B cell (primary cell): ENCODE results near the gene HOXA2. TPM values are rescaled to one million over a fixed set of nuclear protein-coding genes. Genes with fewer than 3 reads are reported as not detected.

Experiments
- ATAC-seq: fragments of 200-7000 bp; cut with Tn5 transposase; one replicate; pipeline ENCODE4 v1.10.0; 2021; ENCODE audit warnings: low read depth, mild to moderate bottlenecking, moderate number of reproducible peaks, moderate library complexity
- CTCF ChIA-PET: fragments of 350-600 bp; sonication (Branson Sonifier 250); formaldehyde crosslinking; loops from one replicate; lab custom pipeline; 2021; ENCODE audit warnings: antibody characterized with exemption, inconsistent platforms; lab: Charles Lee
- POLR2A ChIA-PET: fragments of 350-600 bp; sonication (Branson Sonifier 250); formaldehyde crosslinking; loops from one replicate; lab custom pipeline; 2021; ENCODE audit warnings: antibody characterized with exemption; lab: Charles Lee
- DNase-seq: peaks from one replicate; pipeline ENCODE4 v3.0.0; 2013
- H2AFZ ChIP-seq: 2 replicates; pipeline ENCODE4 v1.6.1; 2012; ENCODE audit warnings: mild to moderate bottlenecking, low read depth, low read length; ENCODE audit not compliant: insufficient read depth, poor library complexity, severe bottlenecking
- H3K27ac ChIP-seq, 2 donors: 1 replicate in 1 of 2; 2 replicates in 1 of 2; pipeline ENCODE4 v1.5.1; 2012 to 2013; ENCODE audit warnings: low read length in 2 of 2, mild to moderate bottlenecking in 2 of 2, moderate library complexity in 1 of 2
- H3K27me3 ChIP-seq, 4 experiments: fragments of 200-600 bp in 1 of 4; sonication (generic) in 1 of 4; replicated peaks in 1 of 4; 1 replicate in 2 of 4; 2 replicates in 2 of 4; pipeline versions ENCODE4 v1.6.1 to v1.7.0; 2013 to 2016; ENCODE audit warnings: low read length in 3 of 4, mild to moderate bottlenecking in 2 of 4, mixed read lengths in 1 of 4, moderate library complexity in 1 of 4; ENCODE audit not compliant: insufficient read depth in 4 of 4, control insufficient read depth in 3 of 4; ENCODE audit errors: control extremely low read depth in 1 of 4
- H3K36me3 ChIP-seq, 2 experiments: replicated peaks in 1 of 2; 1 replicate in 1 of 2; 2 replicates in 1 of 2; pipeline versions ENCODE4 v1.6.1 to v1.7.1; 2013; ENCODE audit warnings: low read length in 1 of 2; ENCODE audit not compliant: insufficient read depth in 2 of 2, control insufficient read depth in 1 of 2; ENCODE audit errors: control extremely low read depth in 1 of 2, extremely low read depth in 1 of 2
- H3K4me1 ChIP-seq, 2 donors: fragments of 200-600 bp in 1 of 2; sonication (generic) in 1 of 2; 1 replicate in 1 of 2; 2 replicates in 1 of 2; pipeline versions ENCODE4 v1.5.1 to v1.6.1; 2013 to 2017; ENCODE audit warnings: low read length in 2 of 2; ENCODE audit not compliant: control insufficient read depth in 2 of 2, insufficient read depth in 2 of 2
- H3K4me2 ChIP-seq: replicated peaks from 2 replicates; pipeline ENCODE3; 2012; ENCODE audit warnings: mild to moderate bottlenecking, low read depth, low read length; ENCODE audit not compliant: poor library complexity, severe bottlenecking
- H3K4me3 ChIP-seq, 5 experiments: fragments of 200-600 bp in 1 of 5; sonication (generic) in 1 of 5; 1 replicate in 3 of 5; 2 replicates in 2 of 5; pipeline versions ENCODE4 v1.5.1 to v1.7.0; 2011 to 2016; ENCODE audit warnings: low read length in 4 of 5, mild to moderate bottlenecking in 4 of 5, low read depth in 2 of 5, control low read depth in 1 of 5, moderate library complexity in 1 of 5; ENCODE audit not compliant: insufficient read depth in 1 of 5; ENCODE audit errors: control extremely low read depth in 1 of 5, extremely low read depth in 1 of 5
- H3K79me2 ChIP-seq: fragments of 200-600 bp; sonication (generic); one replicate; pipeline ENCODE4 v1.6.0; 2016; ENCODE audit warnings: low read length; ENCODE audit not compliant: control insufficient read depth, insufficient read depth
- H3K9ac ChIP-seq: fragments of 200-600 bp; sonication (generic); 2 replicates; pipeline ENCODE4 v1.6.1; 2017; ENCODE audit warnings: mild to moderate bottlenecking, low read length, moderate library complexity
- H3K9me3 ChIP-seq, 3 donors: one replicate each; pipeline versions ENCODE4 v1.6.1 to v1.7.1; 2013; ENCODE audit warnings: low read length in 2 of 3; ENCODE audit not compliant: control insufficient read depth in 2 of 3, insufficient read depth in 1 of 3; ENCODE audit errors: control extremely low read depth in 1 of 3
- H4K20me1 ChIP-seq: 2 replicates; pipeline ENCODE4 v1.6.0; 2012; ENCODE audit warnings: mild to moderate bottlenecking, low read length; ENCODE audit not compliant: insufficient read depth, control insufficient read depth, poor library complexity, severe bottlenecking
- H3K27ac Mint-ChIP-seq: one replicate; pipeline ENCODE4 v1.8.0; 2021; ENCODE audit warnings: mixed read lengths
- H3K27me3 Mint-ChIP-seq: one replicate; pipeline ENCODE4 v1.8.0; 2021; ENCODE audit warnings: mixed read lengths
- H3K4me1 Mint-ChIP-seq: one replicate; pipeline ENCODE4 v1.8.0; 2021; ENCODE audit warnings: mixed read lengths
- H3K4me3 Mint-ChIP-seq: one replicate; pipeline ENCODE4 v1.8.0; 2021; ENCODE audit warnings: mixed read lengths
- H3K9me3 Mint-ChIP-seq: one replicate; pipeline ENCODE4 v1.8.0; 2022; ENCODE audit warnings: mixed read lengths; ENCODE audit not compliant: insufficient read depth
- CTCF ChIP-seq: fragments of 200-600 bp; IDR thresholded peaks from one replicate; pipeline ENCODE4 v1.8.0; 2022; ENCODE audit warnings: antibody characterized with exemption, mild to moderate bottlenecking
- EZH2 ChIP-seq: IDR thresholded peaks from 2 replicates; pipeline ENCODE4 v1.6.1; 2012; ENCODE audit warnings: borderline replicate concordance, low read depth, mild to moderate bottlenecking, moderate library complexity, low read length; ENCODE audit not compliant: insufficient read depth, poor library complexity, severe bottlenecking
- WGBS: methylation state at CpG from one replicate; pipeline ENCODE4 v1.1.5; 2013; ENCODE audit warnings: missing lambda C conversion rate; ENCODE audit not compliant: insufficient coverage; 5-methylcytosine and 5-hydroxymethylcytosine counted together
- intact Hi-C: fragments of 100-400 bp; cut with micrococcal nuclease; formaldehyde crosslinking; loops from one replicate; pipeline ENCODE4 v1.10.0; 2022
- polyA plus RNA-seq: library from polyadenylated mRNA; depleted of rRNA; stranded (reverse); fragments of >200 nt; gene quantifications from 2 replicates; pipeline ENCODE4 v1.2.3, GENCODE V29; 2012
- total RNA-seq, 2 donors: library from RNA; stranded (reverse); fragments of 120-200 nt in 1 of 2; gene quantifications; 1 replicate in 1 of 2; 2 replicates in 1 of 2; pipeline versions ENCODE4 v1.2.3 to v1.2.4, GENCODE V29; 2013 to 2022

The HOXA2 gene
- total and polyA plus RNA-seq, 2 donors (not counting 1 experiment from before 2014, with no cell fraction given), result not detected

- Histone ChIP-seq H3K79me2 (no peaks in the 10 kb centered on the region), H3K9ac (no peak overlapping the region), H3K4me1 (no peaks in the 10 kb centered on the region), H2AFZ (no peak overlapping the region), H3K36me3 (no peaks in the 10 kb centered on the region), H3K27ac (no peak overlapping the region), H3K4me2 (no peak overlapping the region), H4K20me1 (no peaks in the 10 kb centered on the region), H3K27me3 (peaks cover 0 to 7% (median 0%) of the 10 kb centered on the region in 4 experiments), H3K9me3 (no peaks in the 10 kb centered on the region), H3K4me3 (no peak overlapping the region)
- 95% methylated on average over 14 of the region's 20 CpGs for WGBS
- Mint-ChIP-seq H3K27me3 (peaks cover 15% of the 10 kb centered on the region), H3K27ac (no peak overlapping the region), H3K9me3 (no peaks in the 10 kb centered on the region), H3K4me3 (no peak overlapping the region), H3K4me1 (no peaks in the 10 kb centered on the region)
- ChIA-PET CTCF (interaction anchor here (1.4 kb wide), 1 partner anchor 8 kb away, joined by 4 read pairs; no protein-coding TSS in a partner anchor), POLR2A (no interaction called here)
- no peak for ATAC-seq
- TF ChIP-seq CTCF (no peak), EZH2 (no peak)
- DNase-seq, result no peak
- intact Hi-C loops, result no loop called here
These were observed 13.8 kb upstream of the HOXA2 start for GRCh38 chr7:27116031-27116961.
